ENCODE data around the gene PIGZ.

DNA sequence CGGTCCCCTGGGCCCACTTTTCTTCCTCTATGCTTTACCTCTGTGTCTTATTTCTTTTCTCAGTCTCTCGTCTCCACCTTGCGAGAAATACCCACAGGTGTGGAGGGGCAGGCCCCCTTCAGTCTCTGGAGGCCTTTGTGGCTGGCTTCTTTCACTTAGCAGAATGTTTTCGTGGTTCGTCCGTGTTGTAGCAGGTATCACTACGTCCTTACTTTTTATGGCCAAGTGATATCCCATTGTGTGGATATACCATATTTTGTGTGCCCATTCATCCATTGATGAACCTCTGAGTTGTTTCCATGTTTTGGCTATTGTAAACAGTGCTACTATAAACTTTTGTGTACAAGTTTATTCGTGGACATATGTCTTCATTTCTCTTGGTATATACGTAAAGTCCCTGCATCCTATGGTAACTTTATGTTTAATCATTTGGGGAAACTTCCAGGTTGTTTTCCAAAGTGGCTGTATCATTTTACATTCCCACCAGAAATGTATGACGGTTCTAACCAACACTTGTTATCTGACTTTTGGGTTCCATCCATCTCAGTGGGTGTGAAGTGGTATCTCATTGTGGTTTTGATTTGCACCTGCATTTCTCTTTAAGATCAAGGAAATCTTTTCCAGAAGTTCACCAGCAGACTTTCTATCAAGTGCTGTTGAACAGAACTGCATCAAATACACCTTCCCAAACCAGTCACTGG is 5.6 kb downstream of the PIGZ start:
- TF ChIP-seq GATA2 (IDR thresholded peaks at IDR 0.05; ENCODE audit: low read depth, low read length) (no peak), GATA3 (IDR thresholded peaks at IDR 0.05; ENCODE audit: low read depth, low read length) (no peak)
